Fibroblast of skin of left biceps (primary cell): ENCODE measurements around the gene PLEKHA8.
A peak's percentile ranks its signal among the peaks of the same experiment; 100 is the strongest.

Source experiments
- DNase-seq, 2 experiments: peaks; one replicate each; pipeline ENCODE4 v3.0.0-alpha.2; 2013; ENCODE audit warnings: low read depth in 2 of 2

PLEKHA8 gene

GRCh38 chr7:30168835-30169573, 140.8 kb downstream of the PLEKHA8 start:
- peak; percentile 57 to 58 for DNase-seq

DNA sequence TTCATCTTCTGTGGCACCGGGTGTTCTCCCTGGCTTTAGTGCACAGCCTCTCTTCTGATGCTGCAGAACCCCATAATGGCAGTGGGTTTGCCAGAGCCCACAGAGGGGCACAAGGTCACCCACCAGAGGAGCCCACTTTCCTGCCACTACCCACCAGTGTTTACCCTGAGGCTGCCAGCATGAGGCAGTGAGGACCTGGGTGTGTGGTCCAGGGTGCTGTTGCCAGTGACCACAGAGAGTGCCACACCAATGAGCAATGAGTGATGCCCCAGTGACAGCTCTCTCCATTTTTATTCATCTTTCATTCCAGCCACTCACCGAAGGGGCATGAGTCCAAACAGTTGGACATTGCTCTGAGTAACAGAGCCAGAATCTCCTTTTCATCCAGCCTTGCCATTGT, 141.4 kb downstream of the PLEKHA8 start:
- DNase-seq = no peak

DNA sequence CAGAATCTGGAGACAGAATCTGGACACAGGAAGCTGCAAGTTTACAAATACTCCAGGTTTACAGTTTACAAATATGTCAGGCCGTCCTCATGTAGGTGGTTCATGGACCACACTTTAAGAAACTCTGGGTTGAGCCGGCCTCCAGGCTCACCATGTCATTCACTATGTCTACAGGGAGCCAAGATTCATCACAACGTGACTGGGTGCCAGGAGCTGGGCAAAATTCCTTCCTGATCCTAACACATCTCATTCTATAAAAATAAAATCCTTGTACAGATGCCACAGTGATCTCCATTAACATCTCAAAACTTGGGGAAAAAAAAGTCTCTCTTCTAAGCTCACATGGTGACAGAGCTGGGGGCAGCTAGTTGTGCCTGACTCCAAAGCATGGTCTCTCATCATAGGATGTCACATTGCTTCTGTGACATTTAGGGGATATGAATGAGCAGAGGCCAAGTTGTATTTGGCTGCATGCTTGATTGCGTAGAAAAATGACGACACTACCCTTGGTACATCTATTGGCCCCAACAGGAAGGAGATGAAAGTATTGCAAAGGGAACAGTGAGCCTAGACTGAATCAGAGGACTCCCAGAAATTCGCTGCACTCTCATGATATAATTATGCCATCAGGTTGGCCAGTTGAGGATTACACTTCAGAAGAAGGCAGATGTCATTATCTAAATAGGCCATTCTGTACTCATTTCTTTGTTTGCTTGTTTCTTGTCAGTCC, 142.4 kb downstream of the PLEKHA8 start:
- no peak for DNase-seq

GRCh38 chr7:30171766-30172447, 143.7 kb downstream of the PLEKHA8 start:
- DNase-seq = no peak

- DNase-seq = no peak
These were observed 144.2 kb downstream of the PLEKHA8 start for GRCh38 chr7:30172451-30172850.

GRCh38 chr7:30173058-30173897, 145.1 kb downstream of the PLEKHA8 start:
- peak; percentile 22 to 23 for DNase-seq

DNA sequence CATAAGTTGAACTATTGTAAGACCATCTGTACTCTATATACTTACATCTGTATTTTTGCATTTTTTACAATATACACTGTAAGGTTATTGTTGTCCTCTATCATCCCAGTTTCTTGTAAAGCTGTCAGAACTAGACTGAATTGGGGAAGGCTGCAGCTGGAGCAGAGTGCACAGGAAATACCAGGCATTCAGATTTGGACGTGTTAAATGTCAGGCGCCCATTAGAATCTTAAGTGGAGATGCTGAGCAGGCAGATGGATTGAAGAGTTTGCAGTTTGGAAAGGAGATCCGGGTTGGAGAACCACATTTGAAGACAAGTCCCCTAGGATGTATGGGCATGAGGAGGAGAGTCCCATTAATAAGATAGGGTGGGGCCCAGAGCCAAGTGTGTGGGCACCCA, 147.0 kb downstream of the PLEKHA8 start:
- no peak for DNase-seq

- DNase-seq = no peak
These were observed 147.5 kb downstream of the PLEKHA8 start for GRCh38 chr7:30175636-30176147.

GRCh38 chr7:30176463-30177109, 148.4 kb downstream of the PLEKHA8 start:
- no peak for DNase-seq

DNA sequence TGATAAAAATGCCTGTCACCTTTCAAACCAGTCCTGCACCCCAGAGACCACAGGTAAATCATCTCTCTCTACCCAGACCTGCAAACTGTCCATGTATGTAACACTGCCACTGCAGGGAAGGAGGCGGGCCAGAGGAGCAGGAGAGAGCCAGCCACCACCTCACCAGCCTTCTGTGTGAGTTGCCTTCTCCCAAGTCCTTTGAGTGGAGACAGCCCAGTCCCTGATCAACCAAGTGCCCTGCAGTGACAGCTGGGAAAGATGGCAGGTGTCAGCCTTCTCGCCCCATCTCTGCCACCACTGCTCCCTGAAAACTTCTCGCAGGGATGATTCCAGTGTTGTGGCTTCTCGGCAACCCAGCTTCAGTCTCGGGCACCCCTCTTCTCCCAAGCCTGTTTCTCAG, 149.0 kb downstream of the PLEKHA8 start:
- no peak for DNase-seq

DNA sequence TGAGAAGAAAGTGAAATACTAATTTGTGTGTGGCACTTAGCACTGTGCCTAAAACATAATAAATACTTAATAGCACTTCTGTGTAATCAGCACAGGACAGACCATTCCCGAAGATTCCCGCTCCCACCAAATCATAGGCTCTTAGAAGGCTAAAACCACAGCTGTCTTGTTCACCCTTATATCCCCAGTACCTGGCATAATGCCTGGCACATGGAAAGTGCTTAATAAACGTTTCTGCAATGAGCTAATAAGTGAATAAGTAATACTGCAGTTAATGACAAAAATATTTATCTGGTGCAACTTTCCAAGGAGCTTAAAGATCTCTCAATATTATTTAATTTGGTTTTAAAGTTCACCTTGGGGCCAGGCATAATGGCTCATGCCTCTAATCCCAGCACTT, 149.8 kb downstream of the PLEKHA8 start:
- DNase-seq = no peak

DNA sequence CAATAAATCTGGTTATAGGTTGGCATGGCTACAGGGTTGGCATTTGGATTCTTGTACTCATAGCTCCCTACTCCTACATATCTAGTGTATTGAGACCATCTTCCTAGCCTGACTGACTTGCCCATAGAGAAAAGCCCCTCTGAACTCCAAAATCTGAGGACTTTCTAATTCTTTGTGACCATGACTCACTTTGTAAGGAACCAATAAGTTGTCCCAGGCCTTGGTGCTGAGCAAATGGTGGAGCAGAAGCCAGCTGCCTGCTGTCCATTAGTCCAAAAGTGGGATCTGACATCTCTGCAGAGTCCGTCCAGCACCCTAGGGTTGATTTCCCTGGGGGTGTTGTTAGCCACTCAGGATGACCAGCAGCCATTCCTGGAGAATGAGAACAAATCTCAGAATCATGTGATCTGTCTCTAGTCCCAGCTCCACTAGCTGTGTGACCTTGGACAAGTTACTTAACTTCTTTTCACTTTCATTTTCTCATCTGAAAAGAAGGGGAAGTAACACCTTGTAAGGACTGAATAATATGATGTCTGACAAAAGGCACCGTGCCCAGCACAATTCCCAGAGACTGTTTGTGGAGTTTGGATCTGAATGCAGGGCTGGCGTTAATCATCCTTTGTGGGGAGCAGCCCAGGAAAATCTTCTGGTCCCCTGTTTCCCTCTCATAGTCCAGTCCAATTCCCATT, 150.7 kb downstream of the PLEKHA8 start:
- DNase-seq = no peak
